Hippocampal formation (tissue), 2 donors: Measurements from ENCODE around the gene OR6J1.
"Not testable (repeated sequence)": the region's sequence is repeated elsewhere in the genome, so short reads cannot be mapped to it uniquely, and the experiment has no call there.

ENCODE experiments used
- DNase-seq, 2 donors: peaks; one replicate each; lab custom pipeline; 2025; lab: John Stamatoyannopoulos, UW

OR6J1 gene

DNA sequence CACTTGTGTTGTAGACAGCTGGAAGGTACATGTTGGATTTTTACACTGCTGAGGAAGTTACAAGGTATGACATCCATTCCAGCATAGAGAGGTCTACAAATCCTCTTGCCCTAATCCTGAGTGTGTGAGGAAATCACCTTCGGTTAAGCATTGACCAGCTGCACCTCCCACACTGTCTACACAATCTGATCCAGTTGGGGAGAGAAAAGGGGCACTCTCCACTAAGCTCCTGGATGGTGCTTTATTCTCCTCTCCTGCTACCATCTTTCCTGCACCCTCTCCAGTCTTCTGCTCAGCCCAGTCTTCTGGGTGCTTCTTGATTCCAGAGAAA lies at the start of gene OR6J1:
Gene OR6J1 (minus strand): TSS at position 48 of the 331 bp plus-strand sequence. CDS start 9,541 bp downstream, outside the sequence.
- no peak for DNase-seq

DNA sequence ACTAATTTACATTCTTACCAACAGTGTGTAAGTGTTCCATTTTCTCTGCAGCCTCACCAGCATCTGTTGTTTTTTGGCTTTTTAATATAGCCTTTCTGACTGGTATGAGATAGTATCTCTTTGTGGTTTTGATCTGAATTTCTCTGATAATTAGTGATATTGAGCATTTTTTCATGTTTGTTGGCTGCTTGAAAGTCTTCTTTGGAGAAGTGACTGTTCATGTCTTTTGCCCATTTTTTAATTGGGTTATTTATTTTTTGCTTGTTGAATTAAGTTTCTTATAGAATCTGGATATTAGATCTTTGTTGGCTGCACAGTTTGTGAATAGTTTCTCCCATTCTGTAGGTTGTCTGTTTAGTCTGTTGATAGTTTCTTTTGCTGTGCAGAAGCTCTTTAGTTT lies 48.0 kb upstream of the OR6J1 start:
- DNase-seq, result no peak

DNA sequence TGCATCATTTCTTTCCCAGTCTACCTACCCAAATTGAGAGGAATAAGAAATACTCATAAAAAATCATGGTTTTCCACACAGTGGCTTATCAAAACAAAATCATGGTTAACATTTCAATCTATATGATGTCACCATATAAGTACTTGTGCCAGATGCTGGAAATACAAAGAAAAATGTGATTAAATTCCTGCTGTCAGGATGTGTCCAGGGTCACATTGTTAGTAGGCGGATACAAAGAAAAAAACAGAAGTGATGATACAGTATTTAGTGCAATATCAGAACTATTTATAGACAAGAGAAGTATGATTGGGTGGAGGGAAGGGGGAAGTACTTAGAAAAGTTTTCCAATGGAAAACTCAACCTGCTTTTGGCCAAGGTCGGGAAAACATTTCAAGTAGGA lies 47.0 kb upstream of the OR6J1 start:
- no peak for DNase-seq

DNA sequence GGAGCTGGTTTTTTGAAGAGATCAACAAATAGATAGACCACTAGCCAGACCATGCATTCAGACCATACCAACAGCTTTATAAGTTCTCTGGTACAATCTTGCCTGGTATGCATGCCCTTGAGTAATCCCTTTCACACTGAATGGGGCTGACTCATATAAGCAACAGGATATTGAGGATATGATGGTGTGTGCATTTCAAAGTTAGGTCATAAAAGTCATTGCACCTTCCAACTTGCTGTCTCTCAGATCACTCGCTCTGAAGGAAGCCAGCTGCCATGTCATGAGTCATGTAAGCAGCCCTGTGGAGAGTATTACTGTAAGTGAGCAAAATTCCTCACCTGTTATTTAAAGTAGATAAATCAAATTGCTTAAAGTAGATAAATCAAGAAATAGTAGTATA lies 45.0 kb upstream of the OR6J1 start:
- DNase-seq, result no peak

DNA sequence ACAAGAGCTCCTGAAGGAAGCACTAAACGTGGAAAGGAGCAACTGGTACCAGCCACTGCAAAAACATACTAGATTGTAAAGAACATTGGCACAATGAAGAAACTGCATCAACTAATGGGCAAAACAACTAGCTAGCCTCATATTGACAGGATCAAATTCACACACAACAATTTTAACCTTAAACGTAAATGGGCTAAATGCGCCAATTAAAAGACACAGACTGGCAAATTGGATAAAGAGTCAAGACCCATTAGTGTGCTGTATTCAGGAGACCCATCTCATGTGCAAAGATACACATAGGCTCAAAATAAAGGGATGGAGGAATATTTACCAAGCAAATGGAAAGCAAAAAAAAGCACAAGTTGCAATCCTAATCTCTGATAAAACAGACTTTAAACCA lies 43.8 kb upstream of the OR6J1 start:
- not testable (repeated sequence) for DNase-seq

DNA sequence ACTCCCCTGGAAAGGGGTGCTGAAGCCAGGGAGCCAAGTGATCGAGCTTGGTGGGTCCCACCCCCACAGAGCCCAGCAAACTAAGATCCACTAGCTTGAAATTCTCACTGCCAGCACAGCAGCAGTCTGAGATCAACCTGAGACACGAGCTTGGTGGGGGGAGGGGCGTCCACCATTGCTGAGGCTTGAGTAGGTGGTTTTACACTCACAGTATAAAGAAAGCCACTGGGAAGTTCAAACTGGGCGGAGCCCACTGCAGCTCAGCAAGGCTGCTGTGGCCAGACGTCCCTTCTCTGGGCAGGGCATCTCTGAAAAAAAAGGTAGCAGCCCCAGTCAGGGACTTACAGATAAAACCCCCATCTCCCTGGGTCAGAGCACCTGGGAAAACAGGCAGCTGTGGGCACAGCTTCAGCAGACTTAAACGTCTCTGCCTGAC lies 42.0 kb upstream of the OR6J1 start:
- not testable (repeated sequence) for DNase-seq

DNA sequence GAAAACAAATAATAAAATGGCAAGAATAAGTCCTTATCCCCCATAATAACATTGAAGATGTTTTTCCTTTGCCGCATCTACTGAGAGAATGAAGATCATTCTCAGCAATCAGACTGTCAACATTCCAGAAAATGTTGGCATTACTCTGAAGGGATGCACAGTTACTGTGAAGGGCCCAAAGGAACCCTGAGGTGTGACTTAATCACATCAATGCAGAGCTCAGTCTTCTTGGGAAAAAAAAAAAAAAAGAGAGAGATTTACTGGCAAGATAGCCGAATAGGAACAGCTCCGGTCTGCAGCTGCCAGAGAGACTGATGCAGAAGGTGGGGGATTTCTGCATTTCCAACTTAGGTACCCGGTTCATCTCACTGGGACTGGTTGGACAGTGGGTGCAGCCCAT lies 41.3 kb upstream of the OR6J1 start:
- no peak for DNase-seq

DNA sequence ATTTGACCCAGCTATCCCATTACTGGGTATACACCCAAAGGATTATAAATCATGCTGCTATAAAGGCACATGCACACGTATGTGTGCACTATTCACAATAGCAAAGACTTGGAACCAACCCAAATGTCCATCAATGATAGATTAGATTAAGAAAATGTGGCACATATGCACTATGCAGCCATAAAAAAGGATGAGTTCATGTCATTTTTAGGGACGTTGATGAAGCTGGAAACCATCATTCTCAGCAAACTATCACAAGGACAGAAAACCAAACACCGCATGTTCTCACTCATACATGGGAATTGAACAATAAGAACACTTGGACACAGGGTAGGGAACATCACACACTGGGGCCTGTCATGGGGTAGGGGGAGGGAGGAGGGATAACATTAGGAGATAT lies 39.3 kb upstream of the OR6J1 start:
- DNase-seq, result not testable (repeated sequence)

DNA sequence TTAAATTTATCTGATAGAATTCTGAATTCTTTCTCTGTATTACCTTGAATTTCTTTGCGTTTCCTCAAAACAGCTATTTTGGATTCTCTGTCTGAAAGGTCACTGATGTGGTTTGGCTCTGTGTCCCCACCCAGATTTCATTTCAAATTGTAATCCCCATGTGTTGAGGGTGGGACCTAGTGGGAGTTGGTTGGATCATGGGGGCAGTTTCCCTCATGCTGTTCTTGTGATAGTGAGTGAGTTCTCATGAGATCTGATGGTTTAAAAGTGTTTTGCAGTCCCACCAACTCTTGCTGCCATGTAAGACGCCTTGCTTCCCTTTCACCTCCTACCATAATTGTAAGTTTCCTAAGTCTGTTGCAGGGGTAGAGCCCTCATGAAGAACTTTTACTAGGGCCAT lies 34.1 kb upstream of the OR6J1 start:
- no peak for DNase-seq

DNA sequence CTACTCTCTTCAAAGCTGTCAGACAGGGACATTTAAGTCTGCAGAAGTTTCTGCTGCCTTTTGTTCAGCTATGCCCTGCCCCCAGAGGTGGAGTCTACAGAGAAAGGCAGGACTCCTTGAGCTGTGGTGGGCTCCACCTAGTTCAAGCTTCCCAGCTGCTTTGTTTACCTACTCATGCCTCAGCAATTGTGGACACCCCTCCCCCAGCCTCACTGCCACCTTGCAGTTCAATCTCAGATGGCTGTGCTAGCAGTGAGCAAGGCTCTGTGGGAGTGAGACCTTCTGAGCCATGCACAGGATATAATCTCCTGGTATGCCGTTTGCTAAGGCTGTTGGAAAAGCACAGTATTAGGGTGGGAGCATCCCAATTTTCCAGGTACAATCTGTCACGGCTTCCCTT lies 33.4 kb upstream of the OR6J1 start:
- not testable (repeated sequence) for DNase-seq

DNA sequence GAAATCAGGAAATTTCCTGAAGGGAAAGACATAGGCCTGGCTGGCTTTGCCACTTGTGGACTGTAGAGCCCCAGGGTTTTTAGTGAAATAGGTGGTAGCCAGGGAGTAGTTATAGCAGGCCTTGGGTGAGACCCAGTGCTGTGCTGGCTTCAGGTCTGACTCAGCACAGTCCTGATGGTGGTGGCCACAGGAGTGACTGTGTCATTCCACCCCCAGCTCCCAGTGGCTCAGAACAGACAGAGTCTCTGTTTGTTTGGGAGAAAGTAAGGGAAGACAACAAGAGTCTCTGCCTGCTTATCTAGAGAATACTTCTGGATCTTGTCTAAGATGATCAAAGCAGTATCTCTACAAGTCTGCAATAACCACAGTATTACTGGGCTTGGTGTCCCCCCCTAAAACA lies 27.5 kb upstream of the OR6J1 start:
- DNase-seq, result no peak

DNA sequence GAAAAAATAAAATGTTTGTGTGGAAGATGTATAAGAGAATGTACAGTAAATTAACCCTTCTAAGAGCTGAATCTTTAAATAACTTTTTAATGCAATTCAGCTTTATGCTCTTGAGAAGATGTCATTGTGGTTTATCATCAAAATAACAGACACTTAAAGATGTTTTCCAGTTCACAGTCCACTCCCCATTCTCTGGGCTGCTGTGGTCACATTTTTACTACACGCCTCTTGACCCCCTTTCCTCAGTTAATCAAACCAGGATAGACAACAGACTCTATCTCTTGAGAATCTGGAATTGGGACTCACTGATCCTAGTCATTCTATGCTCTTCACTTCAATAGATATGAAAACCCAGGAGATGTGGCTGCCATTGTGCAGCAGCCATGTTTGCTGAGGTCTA lies 24.7 kb upstream of the OR6J1 start:
- DNase-seq, result no peak

DNA sequence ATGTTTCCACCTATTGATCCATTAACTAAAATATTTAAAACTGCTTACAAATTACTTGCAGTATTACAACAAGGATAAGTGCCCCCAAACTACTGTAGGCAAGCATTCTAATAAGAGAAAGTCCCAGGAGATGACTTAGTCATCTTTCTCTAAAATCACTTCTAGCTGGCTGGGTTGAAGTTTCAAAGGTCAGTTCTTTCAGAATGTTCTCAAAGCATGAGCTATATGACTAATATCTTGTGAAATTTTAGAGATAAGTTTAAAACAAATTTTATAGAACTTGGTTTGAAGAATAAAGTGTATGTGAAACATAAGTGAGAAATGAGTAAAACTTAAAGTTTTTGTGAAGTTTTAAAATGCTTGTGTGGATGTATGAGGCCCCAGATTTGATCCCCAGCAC lies 24.3 kb upstream of the OR6J1 start:
- DNase-seq, result no peak

DNA sequence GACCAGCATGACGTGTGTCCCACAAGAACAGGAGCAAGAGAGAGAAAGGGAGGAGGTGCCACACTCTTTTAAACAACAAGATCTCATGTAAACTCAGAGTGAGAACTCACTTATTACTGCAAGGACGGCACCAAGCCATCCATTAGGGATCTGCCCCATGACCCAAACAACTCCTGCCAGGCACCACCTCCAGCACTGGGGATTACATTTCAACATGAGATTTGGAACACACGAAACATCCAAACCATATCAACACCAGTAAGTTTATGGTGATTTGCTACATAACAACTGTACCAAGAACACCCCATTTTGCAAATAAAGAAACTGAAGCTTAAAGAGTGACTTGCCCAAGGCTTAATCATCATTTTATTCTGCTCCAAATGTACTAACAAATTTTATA lies 23.7 kb upstream of the OR6J1 start:
- DNase-seq, result no peak

DNA sequence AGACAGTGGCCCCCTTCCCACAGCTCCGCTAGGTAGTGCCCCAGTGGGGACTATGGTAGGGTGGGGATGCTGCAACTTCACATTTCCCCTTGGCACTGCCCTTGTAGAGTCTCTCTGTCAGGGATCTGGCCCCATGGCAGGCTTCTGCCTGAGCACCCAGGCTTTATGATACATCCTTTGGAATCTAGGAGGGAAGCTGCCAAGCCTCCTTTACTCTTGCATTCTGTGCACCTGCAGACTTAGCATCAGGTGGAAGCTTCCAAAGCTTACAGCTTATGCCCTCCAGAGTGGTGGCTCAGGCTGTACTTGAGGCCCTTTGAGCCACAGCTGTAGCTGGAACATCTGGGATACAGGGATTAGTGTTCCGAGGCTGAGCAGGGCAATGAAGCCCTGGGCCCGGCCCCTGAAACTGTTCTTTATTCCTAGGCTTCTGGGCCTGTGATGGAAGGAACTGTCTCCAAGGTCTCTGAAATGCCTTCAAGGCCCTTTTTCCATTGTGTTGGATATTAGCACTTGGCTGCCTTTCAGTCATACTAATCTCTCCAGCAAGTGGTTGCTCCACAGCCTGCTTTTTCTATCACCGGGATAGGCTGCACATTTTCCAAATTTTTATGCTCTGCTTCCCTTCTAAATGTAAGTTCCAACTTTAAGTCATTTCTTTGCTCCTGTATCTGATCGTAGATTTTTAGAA lies 22.2 kb upstream of the OR6J1 start:
- no peak for DNase-seq

DNA sequence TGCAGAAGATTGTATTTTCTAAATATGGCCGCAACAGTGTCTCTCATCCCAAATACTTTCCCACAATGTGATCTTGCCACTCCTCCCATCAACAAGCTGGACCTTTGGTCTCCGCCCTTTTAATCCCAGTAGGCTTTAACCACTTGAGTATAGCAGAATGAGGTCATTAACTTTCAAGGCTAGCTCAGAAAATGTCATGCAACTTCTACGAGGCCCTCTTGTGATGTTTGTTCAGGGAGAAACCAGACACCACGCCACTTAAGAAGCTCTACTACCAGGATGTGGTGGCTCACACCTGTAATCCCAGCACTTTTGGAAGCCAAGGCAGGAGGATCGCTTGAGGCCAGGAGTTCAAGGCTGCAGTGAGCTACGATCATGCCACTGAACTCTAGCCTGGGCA lies 20.1 kb upstream of the OR6J1 start:
- no peak for DNase-seq

DNA sequence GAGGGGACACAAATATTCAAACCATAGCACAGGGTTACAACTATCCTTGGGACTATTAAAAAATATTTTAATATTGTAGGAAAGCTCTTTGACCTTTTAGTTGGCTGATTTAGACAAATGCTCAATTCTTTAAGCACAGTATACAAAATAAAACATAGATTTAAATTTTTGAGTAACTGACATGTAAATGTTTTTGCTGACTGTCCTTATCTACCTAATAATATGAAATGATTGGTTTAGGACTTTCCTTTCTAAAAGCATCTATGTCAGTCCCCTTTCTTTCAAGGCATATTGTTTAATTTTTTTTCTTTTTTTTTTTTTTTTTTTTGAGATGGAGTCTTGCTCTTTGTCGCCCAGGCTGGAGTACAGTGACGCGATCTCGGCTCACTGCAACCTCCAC lies 16.5 kb upstream of the OR6J1 start:
- no peak for DNase-seq

DNA sequence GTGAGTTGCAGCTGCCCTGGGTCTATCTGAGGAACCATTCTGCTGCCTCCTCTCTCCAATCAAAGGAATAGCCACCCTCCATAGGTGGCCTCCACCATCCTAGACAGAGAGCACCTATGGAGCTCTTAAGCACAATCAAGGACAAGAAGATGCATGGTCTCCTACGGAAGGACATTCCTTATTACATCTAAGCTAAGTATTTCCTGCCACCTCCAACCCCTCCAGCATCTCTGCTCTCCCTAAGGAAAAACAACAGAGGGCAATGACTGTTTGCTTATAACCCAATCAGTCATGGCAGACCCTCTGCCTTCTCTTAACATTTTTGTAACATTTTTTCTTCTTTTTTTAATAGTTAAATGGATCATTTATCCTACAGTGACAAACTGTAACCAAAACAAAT lies 14.8 kb upstream of the OR6J1 start:
- no peak for DNase-seq

DNA sequence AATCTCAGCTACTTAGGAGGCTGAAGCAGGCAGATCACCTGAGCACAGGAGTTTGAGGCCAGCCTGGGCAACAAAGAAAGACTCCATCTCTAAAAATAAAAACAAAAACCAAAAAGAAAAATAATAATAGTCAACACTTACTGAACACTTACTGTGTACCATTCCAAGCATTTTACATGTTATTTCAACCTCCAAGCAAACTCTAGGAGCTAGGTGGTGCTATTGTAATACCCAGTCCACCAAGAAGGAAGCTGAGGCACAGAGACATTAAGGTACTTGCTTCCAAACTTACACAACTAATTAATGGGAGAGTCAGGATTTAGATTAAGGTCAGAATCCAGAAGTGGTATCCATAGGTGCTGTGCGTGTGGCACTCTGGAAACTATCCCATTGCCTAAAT lies 13.7 kb upstream of the OR6J1 start:
- no peak for DNase-seq

DNA sequence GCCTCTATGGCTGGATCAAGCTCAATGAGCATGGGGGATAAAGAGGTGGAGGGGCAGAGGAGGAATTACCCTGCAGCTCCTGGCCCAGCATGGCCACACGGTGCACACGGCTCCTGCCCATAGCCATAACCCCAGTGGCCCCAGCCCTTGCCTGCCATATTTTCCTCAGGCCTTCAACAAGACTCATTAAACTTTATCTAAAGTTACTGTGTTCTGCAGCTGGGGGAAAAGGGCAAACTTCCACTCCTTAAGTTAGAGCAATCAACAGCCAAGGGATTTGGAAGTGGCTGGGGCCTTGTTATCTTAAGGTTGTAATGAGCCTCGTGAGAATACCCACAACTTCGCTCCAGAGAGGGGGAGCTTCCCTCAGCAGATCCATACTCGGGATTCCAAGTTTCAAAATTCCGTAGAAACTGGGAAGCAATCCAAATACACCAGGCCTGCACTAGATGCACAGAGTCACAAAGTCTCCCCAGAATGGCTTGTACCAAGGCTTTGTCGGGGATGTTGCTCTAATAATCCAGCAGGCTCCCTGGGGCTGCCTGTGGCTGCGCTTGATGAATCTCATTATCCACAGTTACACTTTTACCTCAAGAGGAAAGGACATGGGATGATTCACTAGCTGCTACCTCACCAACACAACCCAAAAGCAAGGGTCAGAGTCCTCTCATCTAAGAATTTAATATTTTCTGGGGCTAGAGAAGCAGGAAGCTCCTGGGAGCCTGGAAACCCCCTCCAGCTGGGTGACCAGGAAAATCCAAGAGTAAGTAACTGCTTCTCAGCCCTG lies 13.0 kb upstream of the OR6J1 start:
- no peak for DNase-seq

DNA sequence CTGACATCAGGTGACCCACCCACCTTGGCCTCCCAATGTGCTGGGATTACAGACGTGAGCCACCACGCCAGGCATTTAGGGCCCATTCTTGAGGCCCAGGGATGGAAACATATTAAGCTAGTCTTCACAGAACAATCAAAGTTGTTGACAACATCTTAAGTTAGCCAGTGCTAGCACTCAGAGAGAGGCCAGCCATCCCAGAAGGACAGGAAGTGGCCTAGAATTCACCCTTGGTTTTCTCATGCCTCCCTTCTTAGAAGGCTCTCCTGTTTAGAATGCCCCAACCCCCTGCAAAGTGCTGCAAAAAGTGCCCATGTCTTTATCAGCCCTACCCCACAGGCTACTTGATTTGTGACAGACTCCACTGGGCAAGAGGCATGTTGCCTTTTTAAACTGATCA lies 12.1 kb upstream of the OR6J1 start:
- DNase-seq, result no peak

DNA sequence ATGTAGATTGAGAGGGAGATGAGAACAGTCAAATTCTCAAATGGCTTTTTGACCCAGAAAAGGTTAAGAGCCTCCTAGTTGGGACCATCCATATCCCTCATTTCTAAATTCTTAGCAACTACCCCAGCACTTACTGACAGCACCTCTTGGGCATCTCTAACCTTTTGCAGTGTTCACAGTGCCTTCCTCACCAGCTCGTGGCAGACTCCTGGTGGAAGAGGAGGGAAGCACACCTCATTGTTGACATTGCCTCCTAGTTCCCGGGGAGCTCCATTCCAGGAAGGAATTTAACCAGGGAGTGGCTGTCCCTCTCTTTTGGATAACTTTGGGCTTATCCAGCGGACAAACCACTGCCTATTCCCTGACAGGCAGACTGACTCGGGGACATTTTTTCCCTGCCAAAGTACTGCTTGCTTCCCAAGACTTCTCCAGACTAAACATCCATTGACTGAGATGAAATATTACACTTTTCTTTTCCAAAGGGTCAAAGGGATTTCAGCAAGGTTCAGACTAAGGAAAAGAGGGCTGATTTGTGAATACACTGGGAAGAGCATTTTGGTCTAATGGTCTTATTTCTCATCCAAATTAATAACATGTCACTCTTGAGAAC lies 9.0 kb upstream of the OR6J1 start:
- no peak for DNase-seq

DNA sequence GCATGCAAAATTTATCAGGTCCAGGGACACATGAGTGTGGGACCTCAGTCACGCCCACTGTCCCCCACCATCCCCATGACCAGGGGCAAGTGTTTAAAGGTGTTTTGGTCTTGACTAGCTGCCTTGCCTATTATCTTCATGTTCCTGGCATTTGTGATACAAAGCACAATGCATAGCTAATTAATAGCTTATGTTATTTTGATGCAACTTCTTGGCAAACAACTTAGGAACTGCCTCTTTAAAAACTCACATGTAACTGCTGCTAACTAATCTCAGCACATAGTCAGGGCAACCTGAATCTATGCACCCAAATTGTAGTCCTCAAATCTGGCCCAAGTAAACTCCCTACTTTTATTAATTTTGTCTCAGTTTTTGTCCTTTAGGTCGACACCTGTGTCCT lies 7.4 kb upstream of the OR6J1 start:
- DNase-seq, result no peak
